Measurements from ENCODE around the gene MACF1.

Gene MACF1

DNA sequence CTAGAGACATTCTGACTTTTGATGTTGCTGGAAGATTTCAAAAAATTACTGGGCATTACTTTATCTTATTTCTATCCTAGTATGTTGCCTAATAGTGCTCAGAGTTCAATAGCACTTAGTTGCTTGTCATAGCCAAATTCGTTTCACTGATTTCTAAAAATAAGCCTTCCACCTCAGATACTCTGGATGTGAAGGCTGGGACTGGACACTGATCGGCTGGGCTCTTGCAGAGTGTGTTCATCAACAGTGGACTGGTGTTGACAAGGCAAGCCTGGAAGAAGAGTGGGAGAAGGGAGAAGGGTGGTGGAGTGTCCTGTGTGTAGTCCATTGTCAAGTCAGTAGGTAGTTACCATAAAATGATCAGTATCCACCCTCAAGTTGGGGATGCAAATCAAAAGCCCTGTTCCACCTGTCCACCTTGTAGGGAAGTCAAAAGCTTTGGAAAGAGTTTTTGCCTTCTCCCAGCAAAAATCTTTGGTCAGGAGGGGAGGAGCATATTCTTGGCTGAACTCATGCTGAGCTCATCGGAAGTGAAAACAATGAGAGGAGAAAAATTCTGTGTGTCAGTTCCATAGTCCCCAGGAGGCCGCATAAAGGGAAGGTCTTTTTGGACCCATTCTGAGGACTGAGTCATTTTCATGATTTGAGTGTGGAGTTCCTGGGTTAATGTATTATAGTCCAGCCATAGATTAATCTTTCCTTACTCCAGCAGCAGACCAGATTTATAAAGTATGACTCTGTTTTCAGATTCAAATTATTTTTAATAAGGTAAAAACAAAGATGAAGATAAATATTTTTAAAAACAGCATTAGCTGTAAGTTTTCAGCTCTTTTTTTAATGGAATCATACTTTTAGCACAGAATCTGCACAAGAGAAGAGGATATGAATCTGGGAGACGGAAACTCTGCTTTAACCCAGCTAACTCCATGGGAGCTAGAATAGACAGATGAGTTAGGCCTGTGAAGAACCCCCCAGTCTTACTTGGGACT lies 187.5 kb downstream of the MACF1 start:
- Histone ChIP-seq H3K4me1 (ENCODE audit: low read depth, poor library complexity, severe bottlenecking) (no peaks in the 10 kb centered on the region), H2AFZ (ENCODE audit: low read depth) (no peak overlapping the region), H3K27ac (no peak overlapping the region), H3K36me3 (ENCODE audit: insufficient read depth) (no peaks in the 10 kb centered on the region), H3K4me3 (IDR thresholded peaks at IDR 0.05; ENCODE audit: insufficient read depth, low read depth, low read length) (no peak overlapping the region), H3K27me3 (ENCODE audit: insufficient read depth, low read depth) (no peaks in the 10 kb centered on the region), H3K79me2 (ENCODE audit: insufficient read depth, low read depth) (no peaks in the 10 kb centered on the region), H3K9ac (no peak overlapping the region), H3K4me2 (no peak overlapping the region), H4K20me1 (ENCODE audit: insufficient read depth) (no peaks in the 10 kb centered on the region)
- TF ChIP-seq, protein P1, sequence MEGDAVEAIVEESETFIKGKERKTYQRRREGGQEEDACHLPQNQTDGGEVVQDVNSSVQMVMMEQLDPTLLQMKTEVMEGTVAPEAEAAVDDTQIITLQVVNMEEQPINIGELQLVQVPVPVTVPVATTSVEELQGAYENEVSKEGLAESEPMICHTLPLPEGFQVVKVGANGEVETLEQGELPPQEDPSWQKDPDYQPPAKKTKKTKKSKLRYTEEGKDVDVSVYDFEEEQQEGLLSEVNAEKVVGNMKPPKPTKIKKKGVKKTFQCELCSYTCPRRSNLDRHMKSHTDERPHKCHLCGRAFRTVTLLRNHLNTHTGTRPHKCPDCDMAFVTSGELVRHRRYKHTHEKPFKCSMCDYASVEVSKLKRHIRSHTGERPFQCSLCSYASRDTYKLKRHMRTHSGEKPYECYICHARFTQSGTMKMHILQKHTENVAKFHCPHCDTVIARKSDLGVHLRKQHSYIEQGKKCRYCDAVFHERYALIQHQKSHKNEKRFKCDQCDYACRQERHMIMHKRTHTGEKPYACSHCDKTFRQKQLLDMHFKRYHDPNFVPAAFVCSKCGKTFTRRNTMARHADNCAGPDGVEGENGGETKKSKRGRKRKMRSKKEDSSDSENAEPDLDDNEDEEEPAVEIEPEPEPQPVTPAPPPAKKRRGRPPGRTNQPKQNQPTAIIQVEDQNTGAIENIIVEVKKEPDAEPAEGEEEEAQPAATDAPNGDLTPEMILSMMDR (conservative IDR thresholded peaks at IDR 0.05; ENCODE audit: low read depth, low read length) = no peak

DNA sequence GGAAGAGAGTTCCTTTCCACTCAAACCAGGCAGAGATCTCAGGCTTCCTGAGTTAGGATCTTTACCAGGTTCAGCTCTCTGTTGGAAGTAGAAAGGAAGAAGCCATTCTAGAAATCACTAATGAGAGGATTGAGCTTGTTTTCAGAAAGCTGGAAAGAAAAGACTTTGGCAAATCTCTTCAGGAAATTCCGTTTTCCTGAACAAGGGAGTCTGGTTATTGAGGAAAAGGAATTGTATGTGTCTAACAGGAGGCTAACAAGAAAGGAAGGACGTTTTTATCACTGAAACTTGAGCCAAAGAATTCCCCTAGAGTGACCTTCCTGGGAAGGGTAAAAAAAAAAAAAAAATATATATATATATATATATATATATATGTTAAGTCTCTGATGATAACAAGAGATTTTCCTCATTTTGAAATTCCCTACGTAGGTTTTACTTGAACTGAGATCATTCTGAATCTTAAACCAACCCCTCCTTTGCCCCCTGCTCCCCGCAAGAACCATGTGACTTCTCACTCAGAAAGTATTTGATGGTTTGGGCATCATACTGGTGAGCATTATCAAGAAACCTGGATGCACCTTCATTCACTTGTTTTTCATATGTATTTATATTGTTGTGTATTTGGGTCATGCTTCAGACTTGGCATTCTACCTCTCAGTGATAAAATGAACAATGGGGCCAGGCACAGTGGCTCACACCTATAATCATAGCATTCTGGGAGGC lies 188.5 kb downstream of the MACF1 start:
- H3K4me2 ChIP-seq = no peak overlapping the region
- H2AFZ ChIP-seq (ENCODE audit: low read depth) = no peak overlapping the region
- no peaks in the 10 kb centered on the region for H3K79me2 ChIP-seq (ENCODE audit: insufficient read depth, low read depth)
- H3K4me1 ChIP-seq (ENCODE audit: low read depth, poor library complexity, severe bottlenecking) = no peaks in the 10 kb centered on the region
- H3K9ac ChIP-seq = no peak overlapping the region
- TF ChIP-seq, protein P1 (conservative IDR thresholded peaks at IDR 0.05; ENCODE audit: low read depth, low read length) = no peak
- no peak overlapping the region for H3K4me3 ChIP-seq (IDR thresholded peaks at IDR 0.05; ENCODE audit: insufficient read depth, low read depth, low read length)
- H4K20me1 ChIP-seq (ENCODE audit: insufficient read depth) = no peaks in the 10 kb centered on the region
- H3K27me3 ChIP-seq (ENCODE audit: insufficient read depth, low read depth) = no peaks in the 10 kb centered on the region
- H3K36me3 ChIP-seq (ENCODE audit: insufficient read depth) = no peaks in the 10 kb centered on the region
- no peak overlapping the region for H3K27ac ChIP-seq

DNA sequence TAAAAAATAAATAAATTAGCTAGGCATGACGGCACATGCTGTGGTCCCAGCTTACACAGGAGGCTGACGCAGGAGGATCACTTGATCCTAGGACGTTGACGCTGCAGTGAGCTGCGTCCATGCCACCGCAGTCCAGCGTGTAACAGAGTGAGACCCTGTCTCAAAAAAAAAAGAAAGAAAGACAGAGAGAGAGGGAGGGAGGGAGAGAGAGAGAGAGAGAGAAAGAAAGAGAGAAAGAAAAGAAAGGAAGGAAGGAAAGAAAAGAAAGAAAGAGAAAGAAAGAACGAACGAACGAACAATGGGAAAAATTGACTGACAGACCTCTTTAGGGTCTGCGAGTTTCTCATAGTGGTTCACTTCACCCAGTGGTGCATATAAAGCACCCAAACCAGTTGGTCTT lies 189.2 kb downstream of the MACF1 start:
- H3K4me1 ChIP-seq (ENCODE audit: low read depth, poor library complexity, severe bottlenecking) = no peaks in the 10 kb centered on the region
- no peaks in the 10 kb centered on the region for H3K79me2 ChIP-seq (ENCODE audit: insufficient read depth, low read depth)
- no peak overlapping the region for H3K27ac ChIP-seq
- H3K4me2 ChIP-seq = no peak overlapping the region
- H4K20me1 ChIP-seq (ENCODE audit: insufficient read depth) = no peaks in the 10 kb centered on the region
- H3K4me3 ChIP-seq (IDR thresholded peaks at IDR 0.05; ENCODE audit: insufficient read depth, low read depth, low read length) = no peak overlapping the region
- H2AFZ ChIP-seq (ENCODE audit: low read depth) = no peak overlapping the region
- TF ChIP-seq, protein P1 (conservative IDR thresholded peaks at IDR 0.05; ENCODE audit: low read depth, low read length) = no peak
- H3K9ac ChIP-seq = no peak overlapping the region
- no peaks in the 10 kb centered on the region for H3K27me3 ChIP-seq (ENCODE audit: insufficient read depth, low read depth)
- H3K36me3 ChIP-seq (ENCODE audit: insufficient read depth) = no peaks in the 10 kb centered on the region

DNA sequence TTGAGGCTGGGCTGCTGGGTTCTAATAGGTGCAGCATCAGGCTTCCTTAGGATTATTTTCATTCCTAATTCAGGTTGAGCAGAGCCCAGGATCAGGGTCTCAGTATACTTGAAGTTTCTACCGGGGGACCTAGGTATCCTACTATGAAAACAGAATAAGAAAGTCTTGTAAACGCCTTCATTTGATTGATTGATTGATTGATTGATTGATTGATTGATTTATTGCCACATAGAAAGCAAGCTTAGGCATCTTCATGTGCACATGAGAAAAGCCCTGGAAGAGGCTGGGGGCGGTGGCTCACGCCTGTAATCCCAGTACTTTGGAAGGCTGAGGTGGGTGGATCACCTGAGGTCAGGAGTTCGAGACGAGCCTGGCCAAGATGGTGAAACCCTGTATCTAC lies 189.6 kb downstream of the MACF1 start:
- Histone ChIP-seq H3K27ac (no peak overlapping the region), H3K4me1 (ENCODE audit: low read depth, poor library complexity, severe bottlenecking) (no peaks in the 10 kb centered on the region)

More for the DNA sequence above, 189.6 kb downstream of the MACF1 start:
- Histone ChIP-seq H3K27me3 (ENCODE audit: insufficient read depth, low read depth) (no peaks in the 10 kb centered on the region), H3K4me2 (no peak overlapping the region), H3K4me3 (IDR thresholded peaks at IDR 0.05; ENCODE audit: insufficient read depth, low read depth, low read length) (no peak overlapping the region), H4K20me1 (ENCODE audit: insufficient read depth) (no peaks in the 10 kb centered on the region), H3K79me2 (ENCODE audit: insufficient read depth, low read depth) (no peaks in the 10 kb centered on the region), H3K9ac (no peak overlapping the region), H3K36me3 (ENCODE audit: insufficient read depth) (no peaks in the 10 kb centered on the region), H2AFZ (ENCODE audit: low read depth) (no peak overlapping the region)
- TF ChIP-seq, protein P1 (conservative IDR thresholded peaks at IDR 0.05; ENCODE audit: low read depth, low read length) = no peak

Data from KMS-11 (cell line).